ENCODE data around the gene OR3A2. TPM values are rescaled to one million over a fixed set of nuclear protein-coding genes. Genes with fewer than 3 reads are reported as not detected.
"Not testable (repeated sequence)": the region's sequence is repeated elsewhere in the genome, so short reads cannot be mapped to it uniquely, and the experiment has no call there.

OR3A2 gene
- total RNA-seq, 4 donors from 2014 or later: 0.65 TPM; not detected in 3

GRCh38 chr17:3318336-3318735 is 67.8 kb downstream of the OR3A2 start:
- Histone ChIP-seq H3K9me3 (no peaks in the 10 kb centered on the region), H3K36me3 (no peaks in the 10 kb centered on the region), H3K27me3 (no peaks in the 10 kb centered on the region), H3K27ac (replicated peaks in 1 of 4) (no peak overlapping the region), H3K4me1 (no peaks in the 10 kb centered on the region), H3K4me3 (no peak overlapping the region)
- intact Hi-C loops (cut with DNase I): no loop called here
- TF ChIP-seq EP300 (IDR thresholded peaks at IDR 0.05) (no peak), POLR2AphosphoS5 (IDR thresholded peaks at IDR 0.05) (no peak), CTCF (IDR thresholded peaks at IDR 0.05) (no peak), POLR2A (IDR thresholded peaks at IDR 0.05; ENCODE audit: low read depth) (no peak)
- no peak for DNase-seq (ENCODE audit: extremely low spot score)
- 80% methylated on average over 5 of the region's 5 CpGs for WGBS

- TF ChIP-seq EP300 (IDR thresholded peaks at IDR 0.05) (no peak), POLR2AphosphoS5 (IDR thresholded peaks at IDR 0.05) (no peak)
- H3K27me3 ChIP-seq: no peaks in the 10 kb centered on the region
- no peaks in the 10 kb centered on the region for H3K36me3 ChIP-seq
- DNase-seq (ENCODE audit: extremely low spot score): no peak
- H3K9me3 ChIP-seq: no peaks in the 10 kb centered on the region
- H3K4me3 ChIP-seq: no peak overlapping the region
- 30% methylated on average over 3 of the region's 3 CpGs for WGBS
- no peaks in the 10 kb centered on the region for H3K4me1 ChIP-seq
- H3K27ac ChIP-seq (replicated peaks in 1 of 4): no peak overlapping the region
- intact Hi-C loops (cut with DNase I): no loop called here
Measured at GRCh38 chr17:3316836-3317235, 69.3 kb downstream of the OR3A2 start.

- 71% methylated on average over 4 of the region's 4 CpGs for WGBS
- intact Hi-C loops (cut with DNase I): no loop called here
- no peaks in the 10 kb centered on the region for H3K9me3 ChIP-seq
Measured at GRCh38 chr17:3308603-3309002, 77.5 kb downstream of the OR3A2 start.

GRCh38 chr17:3298260-3298659 is 87.8 kb downstream of the OR3A2 start, which contains the start of gene OR3A1:
Gene OR3A1, minus strand, starts transcription at chr17:3298360. Its CDS starts 5,778 bp downstream, at chr17:3292582.
- Histone ChIP-seq H3K9me3 (no peaks in the 10 kb centered on the region), H3K4me1 (no peaks in the 10 kb centered on the region), H3K27ac (replicated peaks in 1 of 4) (no peak within 1 kb of the TSS), H3K36me3 (no peaks in the 10 kb centered on the region), H3K27me3 (no peaks in the 10 kb centered on the region), H3K4me3 (no peak within 1 kb of the TSS)
- DNase-seq (ENCODE audit: extremely low spot score): no peak
- TF ChIP-seq POLR2A (IDR thresholded peaks at IDR 0.05; ENCODE audit: low read depth): no peak
- TF ChIP-seq POLR2AphosphoS5 (IDR thresholded peaks at IDR 0.05): no peak
- TF ChIP-seq CTCF (IDR thresholded peaks at IDR 0.05): no peak
- no peak for TF ChIP-seq EP300 (IDR thresholded peaks at IDR 0.05)
- WGBS: 89% methylated on average over 6 of the region's 6 CpGs
- intact Hi-C loops (cut with DNase I): no loop called here

More at GRCh38 chr17:3308603-3309002, 77.5 kb downstream of the OR3A2 start:
- peaks cover 0 to 4% (median 0%) of the 10 kb centered on the region in 4 donors for H3K27me3 ChIP-seq
- no peaks in the 10 kb centered on the region for H3K36me3 ChIP-seq
- H3K27ac ChIP-seq (replicated peaks in 1 of 4): no peak overlapping the region
- TF ChIP-seq CTCF (IDR thresholded peaks at IDR 0.05): no peak
- no peak for TF ChIP-seq POLR2A (IDR thresholded peaks at IDR 0.05; ENCODE audit: low read depth)
- TF ChIP-seq POLR2AphosphoS5 (IDR thresholded peaks at IDR 0.05): no peak
- TF ChIP-seq EP300 (IDR thresholded peaks at IDR 0.05): no peak
- no peaks in the 10 kb centered on the region for H3K4me1 ChIP-seq
- DNase-seq (ENCODE audit: extremely low spot score): no peak
- H3K4me3 ChIP-seq: no peak overlapping the region

GRCh38 chr17:3295632-3296031 is 90.5 kb downstream of the OR3A2 start:
- H3K27ac ChIP-seq (replicated peaks in 1 of 4): no peak overlapping the region
- TF ChIP-seq CTCF (IDR thresholded peaks at IDR 0.05): no peak
- no peak for TF ChIP-seq POLR2AphosphoS5 (IDR thresholded peaks at IDR 0.05)
- no peak for TF ChIP-seq POLR2A (IDR thresholded peaks at IDR 0.05; ENCODE audit: low read depth)
- TF ChIP-seq EP300 (IDR thresholded peaks at IDR 0.05): no peak
- H3K4me1 ChIP-seq: no peaks in the 10 kb centered on the region
- intact Hi-C loops (cut with DNase I): no loop called here
- no peak overlapping the region for H3K4me3 ChIP-seq
- no peak for DNase-seq (ENCODE audit: extremely low spot score)
- no peaks in the 10 kb centered on the region for H3K9me3 ChIP-seq
- peaks cover 0 to 14% (median 0%) of the 10 kb centered on the region in 4 donors for H3K27me3 ChIP-seq
- 67% methylated on average over 4 of the region's 4 CpGs for WGBS
- no peaks in the 10 kb centered on the region for H3K36me3 ChIP-seq

GRCh38 chr17:3293548-3293947 is 92.6 kb downstream of the OR3A2 start:
- intact Hi-C loops (cut with DNase I): not testable (repeated sequence)

More at GRCh38 chr17:3293548-3293947, 92.6 kb downstream of the OR3A2 start:
- H3K4me3 ChIP-seq; H3K27ac ChIP-seq (replicated peaks in 1 of 4); DNase-seq (ENCODE audit: extremely low spot score); H3K9me3 ChIP-seq; H3K36me3 ChIP-seq; H3K4me1 ChIP-seq: not testable (repeated sequence)
- 94% methylated on average over 1 of the region's 1 CpG for WGBS
- H3K27me3 ChIP-seq: peaks cover 0 to 17% (median 0%) of the 10 kb centered on the region in 4 donors

All from esophagus muscularis mucosa (tissue), 4 donors.